ENCODE results near the gene ZNF592.

ZNF592 gene

GRCh38 chr15:84811151-84811550 lies 62.8 kb downstream of the ZNF592 start:
- no peak for DNase-seq

GRCh38 chr15:84811828-84812227 lies 63.4 kb downstream of the ZNF592 start:
- no peak for DNase-seq

GRCh38 chr15:84812842-84813241 lies 64.5 kb downstream of the ZNF592 start:
- DNase-seq, result no peak

GRCh38 chr15:84813435-84813834 lies 65.0 kb downstream of the ZNF592 start:
- DNase-seq, result no peak

- DNase-seq, result no peak
These were observed 65.5 kb downstream of the ZNF592 start for GRCh38 chr15:84813931-84814330.

- DNase-seq, result no peak
These were observed 66.5 kb downstream of the ZNF592 start for GRCh38 chr15:84814916-84815315.

- DNase-seq, result no peak
These were observed 68.5 kb downstream of the ZNF592 start, which contains the start of gene ALPK3 for GRCh38 chr15:84816694-84817465. Gene ALPK3 (plus strand): TSS chr15:84817356. CDS start chr15:84817453, 97 bp downstream.

GRCh38 chr15:84817466-84818081 lies 69.2 kb downstream of the ZNF592 start:
- no peak for DNase-seq

- DNase-seq, result peak in 2 of 3 experiments; percentile 34 to 72
These were observed 70.1 kb downstream of the ZNF592 start for GRCh38 chr15:84818261-84819131.

GRCh38 chr15:84819291-84819768 lies 70.9 kb downstream of the ZNF592 start:
- no peak for DNase-seq

GRCh38 chr15:84819791-84820190 lies 71.4 kb downstream of the ZNF592 start:
- no peak for DNase-seq

GRCh38 chr15:84821501-84822021 lies 73.2 kb downstream of the ZNF592 start:
- DNase-seq, result no peak

- peak in 2 of 3 experiments; percentile 14 to 37 for DNase-seq
These were observed 74.4 kb downstream of the ZNF592 start for GRCh38 chr15:84822653-84823281.

- no peak for DNase-seq
These were observed 75.0 kb downstream of the ZNF592 start for GRCh38 chr15:84823282-84823878.

- no peak for DNase-seq
These were observed 76.0 kb downstream of the ZNF592 start for GRCh38 chr15:84824260-84825007.

GRCh38 chr15:84826369-84826823 lies 78.0 kb downstream of the ZNF592 start:
- DNase-seq, result peak in 1 of 3 experiments; percentile 9

- no peak for DNase-seq
These were observed 78.9 kb downstream of the ZNF592 start for GRCh38 chr15:84827246-84827645.

GRCh38 chr15:84828086-84828908 lies 79.9 kb downstream of the ZNF592 start:
- DNase-seq, result no peak

- DNase-seq, result no peak
These were observed 81.0 kb downstream of the ZNF592 start for GRCh38 chr15:84829428-84829827.

GRCh38 chr15:84830036-84830435 lies 81.6 kb downstream of the ZNF592 start:
- no peak for DNase-seq

All from NCI-H1417 (cell line).